ENCODE measurements around the gene CYP4F22.
"Not testable (repeated sequence)": the region's sequence is repeated elsewhere in the genome, so short reads cannot be mapped to it uniquely, and the experiment has no call there.

CYP4F22 gene

DNA sequence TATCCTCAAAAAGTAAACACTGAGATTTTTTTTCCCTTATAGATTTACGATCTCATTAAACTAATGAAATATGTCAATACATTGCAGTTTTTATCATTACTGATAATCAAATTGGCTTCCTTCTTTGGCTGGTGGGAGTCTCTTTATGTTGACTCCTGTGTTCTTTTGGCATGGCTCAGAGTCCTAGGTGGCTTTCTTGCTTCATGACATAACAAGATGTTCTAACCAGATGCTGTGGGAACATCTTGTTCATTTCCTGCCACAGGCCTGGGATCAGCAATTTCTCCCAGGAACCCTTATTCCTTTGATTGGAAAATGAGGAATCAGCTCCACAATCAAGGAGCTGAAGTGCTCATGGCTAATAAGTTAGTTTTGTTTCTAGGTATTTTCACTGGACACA is 13.2 kb upstream of the CYP4F22 start:
- no peak for DNase-seq (ENCODE audit: low spot score)

DNA sequence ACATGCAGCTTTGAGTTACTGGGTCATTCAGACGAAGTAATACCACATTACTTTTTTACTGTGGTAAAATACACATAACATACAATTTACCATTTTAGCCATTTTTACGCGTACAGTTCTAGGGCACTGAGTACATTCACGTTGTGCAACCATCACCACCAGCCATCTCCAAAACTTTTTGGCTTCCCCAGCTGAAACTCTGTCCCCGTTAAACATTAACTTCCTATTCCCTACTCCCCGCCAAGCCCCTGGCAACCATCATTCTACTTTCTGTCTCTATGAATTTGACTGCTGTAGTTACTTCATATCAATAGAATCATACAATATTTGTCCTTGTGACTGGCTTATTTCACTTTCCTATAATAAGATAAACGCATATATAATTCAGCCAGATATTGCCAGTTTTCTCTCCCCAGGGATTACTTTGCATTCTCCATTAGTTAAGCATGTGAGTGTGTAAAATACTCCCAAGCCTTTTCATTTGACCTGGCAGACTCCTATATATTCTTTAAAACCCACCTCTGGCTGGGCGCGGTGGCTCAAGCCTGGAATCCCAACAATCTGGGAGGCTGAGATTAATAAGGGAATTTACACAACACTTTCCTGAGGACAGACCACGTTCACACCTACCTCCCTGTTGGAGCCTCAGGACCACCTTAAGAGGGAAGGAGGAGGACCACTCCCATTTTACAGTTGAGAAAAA is 10.0 kb upstream of the CYP4F22 start:
- no peak for DNase-seq (ENCODE audit: low spot score)

DNA sequence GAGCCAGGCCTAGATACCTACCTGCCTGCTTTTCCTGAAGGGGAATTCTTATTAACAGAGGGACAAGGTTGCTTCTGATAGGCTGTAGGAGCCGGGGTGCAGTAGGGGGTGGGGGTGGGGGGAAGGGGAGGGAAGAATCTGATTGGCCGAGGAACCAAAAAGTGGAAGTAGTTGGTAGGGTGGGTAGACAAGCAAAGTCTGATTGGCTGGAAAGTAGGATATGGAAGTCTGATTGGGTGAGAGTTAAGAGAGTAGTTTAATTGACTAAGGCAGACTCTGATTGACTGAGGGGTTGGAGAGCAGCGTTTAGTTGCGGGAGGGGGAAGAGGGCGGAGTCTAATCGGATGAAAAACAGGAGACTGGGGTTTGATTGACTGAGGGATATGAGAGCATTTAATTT is 9.4 kb upstream of the CYP4F22 start:
- peak; percentile 37 for DNase-seq (ENCODE audit: low spot score)

DNA sequence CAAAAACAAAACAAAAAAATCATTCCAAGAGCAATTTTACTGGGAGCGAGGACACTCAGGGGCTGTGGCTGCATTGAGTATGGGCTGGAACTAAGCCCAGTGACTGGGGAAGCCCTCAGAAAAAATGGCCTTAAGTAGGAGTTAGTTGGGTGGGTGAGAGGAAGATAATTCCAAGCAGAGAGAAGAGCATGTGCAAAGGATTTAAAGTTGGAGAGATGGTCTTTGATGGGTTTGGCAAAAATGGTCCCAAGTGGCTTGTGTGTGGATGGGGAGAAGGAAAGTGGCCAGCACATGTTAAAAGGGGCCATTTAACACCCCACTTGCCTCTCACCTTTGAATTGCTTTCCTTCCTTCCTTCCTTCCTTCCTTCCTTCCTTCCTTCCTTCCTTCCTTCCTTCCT is 6.7 kb upstream of the CYP4F22 start:
- no peak for DNase-seq (ENCODE audit: low spot score)

DNA sequence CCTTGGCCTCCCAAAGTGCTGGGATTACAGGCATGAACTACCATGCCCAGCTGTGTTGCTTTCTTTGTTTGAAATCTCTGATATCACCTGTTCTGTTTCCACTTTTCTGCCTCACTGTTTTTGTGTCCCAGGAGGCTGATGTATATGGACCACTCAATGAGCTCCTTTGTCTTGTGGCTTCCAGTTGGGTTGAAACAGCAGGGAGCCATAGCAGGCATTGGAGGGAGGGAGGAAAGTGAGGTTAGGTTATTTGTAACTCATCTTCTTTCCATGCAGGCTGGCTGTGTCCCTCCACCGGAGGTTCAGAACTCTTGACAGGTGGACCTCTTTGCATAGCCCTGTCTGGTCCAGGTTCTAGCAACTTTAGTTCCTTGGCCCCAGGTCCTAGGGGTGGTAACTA is 6.1 kb upstream of the CYP4F22 start:
- no peak for DNase-seq (ENCODE audit: low spot score)

DNA sequence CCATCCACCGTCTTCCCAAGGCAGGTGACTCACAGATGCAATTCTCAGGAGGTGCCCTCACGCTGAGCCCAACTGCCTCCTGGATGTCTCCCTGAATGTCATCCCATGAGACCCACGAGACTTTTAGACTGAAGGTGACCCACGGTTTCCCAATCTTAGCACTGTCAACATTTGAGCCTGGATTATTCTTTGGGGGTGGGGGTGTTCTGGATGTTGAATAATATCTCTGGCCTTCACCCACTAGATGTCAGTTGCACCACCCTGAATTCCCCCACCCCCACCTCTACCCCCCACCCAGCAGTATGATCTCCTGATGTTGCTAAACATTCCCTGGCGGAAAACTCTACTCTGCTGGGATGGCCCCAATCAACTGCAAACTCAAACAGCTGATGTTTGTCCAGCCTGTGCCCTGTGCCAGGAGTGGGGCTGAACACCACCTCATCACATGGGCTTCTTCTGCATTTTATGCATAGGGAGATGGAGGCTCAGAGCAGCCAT is 2.2 kb upstream of the CYP4F22 start:
- DNase-seq (ENCODE audit: low spot score) = no peak

DNA sequence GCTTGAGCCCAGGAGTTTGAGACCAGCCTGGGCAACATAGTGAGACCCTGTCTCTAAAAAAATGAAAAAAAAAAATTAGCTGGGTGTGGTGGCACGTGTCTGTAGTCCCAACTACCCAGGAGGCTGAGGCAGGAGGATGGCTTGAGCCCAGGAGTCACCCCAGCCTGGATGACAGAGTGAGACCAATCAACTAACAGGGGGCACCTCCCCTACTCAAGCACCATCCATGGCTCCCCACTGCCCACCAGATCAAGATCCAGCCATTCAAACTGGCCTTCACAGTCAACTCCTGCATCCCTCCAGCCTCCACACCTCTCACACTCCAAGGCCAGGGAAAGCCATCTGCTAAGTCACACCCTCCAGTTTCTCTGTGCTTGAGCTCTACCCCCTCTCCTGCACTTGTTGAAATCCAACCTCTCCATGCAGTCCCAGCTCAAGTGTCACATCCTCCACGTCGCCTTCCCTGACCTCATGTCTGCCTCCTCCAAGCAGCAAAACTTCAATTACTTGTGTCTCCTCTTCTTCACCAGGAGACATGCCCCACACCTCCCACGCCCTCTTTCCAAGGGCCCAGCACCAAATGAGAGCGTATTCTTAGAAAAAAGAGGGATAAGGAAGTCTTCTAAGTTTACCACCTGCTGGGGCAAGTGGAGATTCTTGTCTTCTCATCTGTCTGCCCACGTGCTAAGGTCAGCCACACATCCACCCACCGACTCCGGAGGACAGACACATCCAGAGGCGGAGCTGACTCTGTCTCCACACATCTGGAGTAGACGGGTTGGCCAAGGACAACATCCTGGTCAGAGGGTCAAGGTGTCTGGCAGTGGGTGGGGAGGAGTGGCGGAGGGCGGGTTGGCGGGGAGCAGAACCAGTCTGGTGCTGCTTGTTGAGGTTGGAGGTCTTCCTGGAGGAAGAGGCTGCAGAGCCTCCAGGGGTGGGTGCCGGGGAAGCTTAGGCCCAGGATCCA is 974 bp upstream of the CYP4F22 start:
- DNase-seq (ENCODE audit: low spot score) = no peak

DNA sequence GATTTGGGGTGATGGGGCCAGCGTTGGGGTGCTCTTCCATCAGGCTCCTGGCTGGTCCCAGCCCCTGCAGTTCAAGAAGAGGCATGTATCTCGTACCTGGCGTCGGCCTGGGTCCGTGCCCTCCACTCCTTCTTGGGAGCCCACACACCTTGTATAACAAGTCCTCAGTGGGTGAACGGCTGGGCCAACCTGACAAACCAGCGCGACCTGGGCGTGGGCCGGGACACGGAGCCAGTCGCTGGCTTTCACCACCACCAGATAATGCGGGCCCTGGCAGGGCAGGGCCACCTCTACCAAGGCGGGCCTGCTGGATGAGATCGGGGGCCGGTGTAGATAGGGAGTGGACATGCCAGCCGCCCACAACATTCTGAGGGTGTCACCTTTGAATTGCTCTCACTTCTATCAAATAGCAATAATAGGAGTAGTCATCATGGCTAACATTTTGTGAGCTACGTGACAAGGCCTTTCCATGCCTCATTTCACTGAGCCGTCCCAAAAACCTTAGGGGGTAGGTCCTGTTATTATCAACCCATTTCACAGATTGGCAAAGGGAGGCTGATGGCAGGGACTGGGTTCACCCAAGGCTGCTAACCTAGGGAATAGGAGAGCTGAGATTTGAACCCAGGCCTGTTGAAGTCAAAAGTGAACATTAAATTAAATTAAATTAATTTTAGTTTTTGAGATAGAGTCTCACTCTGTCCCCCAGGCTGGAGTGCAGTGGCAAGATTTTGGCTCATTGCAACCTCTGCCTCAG is 3.5 kb downstream of the CYP4F22 start:
- DNase-seq (ENCODE audit: low spot score) = no peak

DNA sequence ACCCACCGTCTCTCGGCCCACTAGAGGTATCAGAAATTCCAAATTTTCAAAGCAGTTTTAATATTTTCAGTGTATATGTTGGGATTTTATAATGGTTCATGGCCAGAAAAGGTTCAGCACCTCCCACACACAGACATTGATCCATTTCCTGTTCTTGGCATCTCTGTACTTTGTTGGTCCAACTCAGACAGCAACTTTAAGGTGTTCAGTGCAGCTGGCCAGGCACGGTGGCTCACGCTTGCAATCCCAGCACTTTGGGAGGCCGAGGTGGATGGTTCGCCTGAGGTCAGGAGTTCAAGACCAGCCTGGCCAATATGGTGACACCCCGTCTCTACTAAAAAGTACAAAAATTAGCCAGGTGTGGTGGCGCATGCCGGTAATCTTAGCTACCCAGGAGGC is 6.9 kb downstream of the CYP4F22 start:
- DNase-seq (ENCODE audit: low spot score) = not testable (repeated sequence)

DNA sequence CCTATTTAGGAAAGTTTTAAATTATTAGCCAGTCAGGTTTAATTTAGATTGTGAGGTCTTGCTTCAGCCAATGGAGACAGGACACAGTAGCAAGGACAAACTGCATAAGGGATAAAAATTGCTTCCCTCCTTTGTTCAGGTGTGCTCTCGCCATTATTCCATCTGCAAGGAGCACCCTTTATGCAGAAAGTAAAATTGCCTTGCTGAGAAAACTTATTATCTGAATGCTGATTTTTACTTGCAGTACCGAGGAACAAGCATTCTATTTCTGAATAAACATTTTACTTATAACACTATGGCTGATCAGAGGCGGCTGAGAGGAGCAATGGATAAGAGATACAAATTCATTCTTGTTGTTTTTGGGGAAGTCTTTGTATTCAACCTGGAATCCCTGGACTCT is 8.0 kb downstream of the CYP4F22 start:
- DNase-seq (ENCODE audit: low spot score) = no peak

DNA sequence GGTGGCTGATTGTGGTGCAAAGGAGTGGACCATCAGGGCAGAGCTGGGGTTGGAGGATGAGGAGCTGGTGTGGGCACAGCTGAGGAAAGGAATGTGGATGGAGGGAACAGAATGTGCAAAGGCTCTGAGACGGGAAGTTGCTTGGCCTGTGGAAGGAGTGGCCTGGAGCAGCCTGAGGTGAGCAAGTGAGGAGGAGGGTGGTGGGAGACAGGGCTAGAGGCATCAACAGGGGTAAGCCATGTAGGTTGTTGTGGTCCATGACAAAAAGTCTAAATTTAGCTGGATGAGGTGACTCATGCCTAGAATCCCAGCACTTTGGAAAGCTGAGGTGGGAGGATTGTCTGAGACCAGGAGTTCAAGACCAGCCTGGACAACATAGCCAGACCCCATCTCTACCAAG is 9.5 kb downstream of the CYP4F22 start:
- DNase-seq (ENCODE audit: low spot score) = no peak

DNA sequence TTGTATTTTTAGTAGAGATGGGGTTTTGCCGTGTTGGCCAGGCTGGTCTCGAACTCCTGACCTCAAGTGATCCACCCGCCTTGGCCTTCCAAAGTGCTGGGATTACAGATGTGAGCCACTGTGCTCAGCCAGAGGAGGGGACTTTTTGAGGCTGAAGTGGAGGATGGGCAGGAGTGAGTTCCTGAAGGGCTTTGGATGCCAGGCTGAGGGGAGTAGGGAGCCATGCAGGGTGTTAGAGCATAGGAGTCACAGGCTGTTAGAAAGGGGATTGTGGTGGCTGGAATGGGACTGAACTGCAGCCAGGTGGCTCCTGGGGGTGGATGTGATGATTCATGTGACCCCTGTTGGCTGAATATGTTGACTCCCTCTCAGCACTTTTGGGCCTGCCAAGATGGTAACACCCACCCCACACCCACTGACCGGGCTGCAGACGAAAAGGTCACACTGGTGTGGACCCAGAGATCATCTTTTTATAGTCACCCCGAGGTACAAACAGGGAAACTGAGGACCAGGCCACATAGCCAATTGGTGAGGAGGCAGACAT is 11.2 kb downstream of the CYP4F22 start:
- DNase-seq (ENCODE audit: low spot score) = no peak

DNA sequence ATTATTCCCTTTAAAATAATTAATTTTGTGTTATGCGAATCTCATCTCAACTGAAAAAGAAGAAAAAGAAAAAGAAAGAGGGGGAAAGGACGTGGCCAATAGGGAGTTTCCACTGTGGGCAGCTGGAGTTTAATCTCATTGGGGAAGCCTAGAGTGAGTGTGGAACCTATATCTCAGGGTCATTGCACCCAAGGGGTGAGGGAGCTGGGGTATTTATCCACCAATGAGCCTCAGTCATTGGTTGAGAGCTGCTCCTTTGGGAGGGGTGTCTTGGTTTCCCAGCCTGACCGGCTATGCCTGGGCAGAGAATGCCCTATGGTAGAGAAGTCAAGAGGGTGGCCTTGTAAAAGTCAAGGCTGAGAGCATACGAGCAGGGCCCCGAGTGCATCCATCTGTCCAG is 16.5 kb downstream of the CYP4F22 start:
- DNase-seq (ENCODE audit: low spot score) = no peak

DNA sequence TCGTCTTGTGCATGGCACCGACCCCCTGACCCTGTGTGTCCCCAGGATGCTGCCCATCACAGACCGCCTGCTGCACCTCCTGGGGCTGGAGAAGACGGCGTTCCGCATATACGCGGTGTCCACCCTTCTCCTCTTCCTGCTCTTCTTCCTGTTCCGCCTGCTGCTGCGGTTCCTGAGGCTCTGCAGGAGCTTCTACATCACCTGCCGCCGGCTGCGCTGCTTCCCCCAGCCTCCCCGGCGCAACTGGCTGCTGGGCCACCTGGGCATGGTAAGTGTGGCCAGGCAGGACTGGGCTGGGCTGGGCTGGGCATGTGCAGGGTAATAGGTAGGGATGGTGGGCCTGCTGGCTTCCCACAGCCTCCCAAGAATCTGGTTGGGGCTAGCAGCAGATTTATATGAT is 17.0 kb downstream of the CYP4F22 start:
- DNase-seq (ENCODE audit: low spot score) = no peak

DNA sequence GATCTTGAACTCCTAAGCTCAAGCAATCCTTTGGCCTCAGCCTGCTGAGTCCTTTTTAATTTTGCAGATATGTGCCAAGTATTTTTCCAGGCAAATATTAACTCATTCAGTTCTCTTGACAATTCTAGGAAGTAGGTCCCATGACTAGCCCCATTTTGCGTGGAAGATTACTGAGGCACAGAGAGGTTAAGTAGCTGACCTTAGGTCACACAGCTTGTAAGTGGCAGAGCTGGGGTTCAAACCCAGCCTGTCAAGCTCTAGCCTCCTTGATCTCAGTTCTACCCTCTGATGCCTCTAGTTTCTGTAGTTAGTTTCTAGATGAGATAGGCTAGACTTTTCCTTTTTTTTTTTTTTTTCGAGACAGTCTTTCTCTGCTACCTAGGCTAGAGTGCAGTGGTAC is 18.1 kb downstream of the CYP4F22 start:
- no peak for DNase-seq (ENCODE audit: low spot score)

DNA sequence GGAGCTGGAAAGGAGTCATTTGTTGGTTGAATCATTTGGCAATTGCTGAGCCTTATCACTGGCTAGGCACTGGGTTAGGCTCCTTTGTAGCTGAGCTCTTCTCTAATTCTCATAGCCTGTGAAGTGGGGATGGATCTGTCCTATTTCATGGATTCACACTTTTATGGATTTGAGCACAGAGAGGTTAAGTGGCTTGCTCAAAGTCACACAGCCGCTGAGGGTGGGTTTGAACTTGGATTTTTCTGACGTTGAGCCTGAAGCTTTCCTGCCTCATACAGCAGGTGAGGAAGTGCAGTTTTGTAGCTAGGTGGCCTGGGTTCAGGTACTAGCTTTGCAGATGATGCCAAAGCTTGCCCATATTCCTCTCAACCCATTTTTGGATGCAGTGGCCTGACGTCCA is 19.4 kb downstream of the CYP4F22 start:
- DNase-seq (ENCODE audit: low spot score) = no peak

DNA sequence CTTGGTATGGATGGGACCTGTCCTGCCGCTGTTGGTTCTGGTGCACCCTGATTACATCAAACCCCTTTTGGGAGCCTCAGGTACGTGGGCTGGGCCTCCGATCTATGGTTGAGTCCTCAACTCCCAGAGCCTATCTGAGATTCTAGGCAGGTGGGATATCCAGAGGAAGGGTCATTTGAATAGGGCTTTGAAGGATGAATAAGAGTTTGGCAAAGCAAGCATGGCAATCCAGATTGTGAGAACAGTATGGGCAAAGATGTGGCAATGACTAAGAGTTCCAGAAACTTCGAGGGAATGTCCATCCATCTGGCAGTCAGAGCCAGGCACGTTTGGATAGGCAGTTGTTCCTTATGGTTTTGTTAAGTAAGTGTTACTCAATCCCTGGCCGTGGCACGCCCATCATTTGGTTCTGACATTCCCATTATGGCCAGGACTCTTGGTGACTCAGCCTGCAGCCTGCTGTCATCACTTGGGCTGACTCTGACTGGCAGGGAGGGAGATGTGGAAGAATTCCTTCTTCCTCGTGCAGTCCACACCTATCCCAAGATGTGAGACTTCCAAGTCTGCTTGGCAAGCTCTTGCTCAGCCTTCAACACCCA is 21.5 kb downstream of the CYP4F22 start:
- DNase-seq (ENCODE audit: low spot score) = no peak

DNA sequence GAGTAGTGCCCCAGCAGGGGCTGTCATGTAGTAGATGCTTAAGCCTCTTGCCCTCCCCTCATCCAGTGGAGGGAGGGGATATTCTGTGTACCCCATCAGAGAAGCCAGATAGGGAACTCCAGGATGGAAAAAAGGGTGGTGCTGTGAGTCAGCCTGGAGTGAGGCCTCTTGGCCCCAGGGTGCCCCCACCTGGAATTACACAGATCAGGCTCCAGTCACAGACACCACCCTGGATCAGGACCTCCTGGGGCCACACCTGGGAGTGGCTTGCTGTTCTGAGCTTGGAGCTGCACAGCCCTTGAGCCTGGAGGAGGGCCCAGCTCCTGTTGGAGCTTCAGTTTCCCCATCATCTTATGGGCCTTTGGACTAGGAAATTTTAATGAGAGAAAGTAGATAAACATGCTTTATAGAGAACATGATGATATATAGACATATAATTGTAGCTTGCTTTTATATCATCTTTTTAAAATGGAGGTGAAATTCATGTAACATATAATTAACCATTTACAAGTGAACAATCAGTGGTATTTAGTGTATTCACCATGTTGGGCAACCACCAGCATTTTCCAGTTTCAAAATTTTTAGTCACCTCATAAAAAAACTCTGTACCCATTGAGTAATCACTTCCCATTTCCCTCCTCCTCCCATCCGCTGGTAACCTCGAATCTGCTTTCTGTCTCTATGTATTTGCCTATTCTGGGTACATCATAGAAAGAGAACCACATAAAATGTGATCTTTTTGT is 24.6 kb downstream of the CYP4F22 start:
- DNase-seq (ENCODE audit: low spot score) = no peak

DNA sequence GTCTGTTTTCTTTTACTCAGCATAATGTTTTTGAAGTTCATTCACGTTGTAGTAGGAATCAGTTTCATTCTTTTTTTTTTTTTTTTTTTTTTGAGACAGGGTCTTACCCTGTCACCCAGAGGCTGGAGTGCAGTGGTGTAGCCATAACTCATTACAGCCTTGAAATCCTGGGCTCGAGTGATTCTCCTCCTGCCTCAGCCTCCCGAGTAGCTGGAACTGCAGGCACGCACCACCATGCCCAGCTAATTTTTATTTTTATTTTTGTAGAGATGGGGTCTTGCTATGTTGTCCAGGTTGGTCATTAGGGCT is 25.2 kb downstream of the CYP4F22 start:
- not testable (repeated sequence) for DNase-seq (ENCODE audit: low spot score)

DNA sequence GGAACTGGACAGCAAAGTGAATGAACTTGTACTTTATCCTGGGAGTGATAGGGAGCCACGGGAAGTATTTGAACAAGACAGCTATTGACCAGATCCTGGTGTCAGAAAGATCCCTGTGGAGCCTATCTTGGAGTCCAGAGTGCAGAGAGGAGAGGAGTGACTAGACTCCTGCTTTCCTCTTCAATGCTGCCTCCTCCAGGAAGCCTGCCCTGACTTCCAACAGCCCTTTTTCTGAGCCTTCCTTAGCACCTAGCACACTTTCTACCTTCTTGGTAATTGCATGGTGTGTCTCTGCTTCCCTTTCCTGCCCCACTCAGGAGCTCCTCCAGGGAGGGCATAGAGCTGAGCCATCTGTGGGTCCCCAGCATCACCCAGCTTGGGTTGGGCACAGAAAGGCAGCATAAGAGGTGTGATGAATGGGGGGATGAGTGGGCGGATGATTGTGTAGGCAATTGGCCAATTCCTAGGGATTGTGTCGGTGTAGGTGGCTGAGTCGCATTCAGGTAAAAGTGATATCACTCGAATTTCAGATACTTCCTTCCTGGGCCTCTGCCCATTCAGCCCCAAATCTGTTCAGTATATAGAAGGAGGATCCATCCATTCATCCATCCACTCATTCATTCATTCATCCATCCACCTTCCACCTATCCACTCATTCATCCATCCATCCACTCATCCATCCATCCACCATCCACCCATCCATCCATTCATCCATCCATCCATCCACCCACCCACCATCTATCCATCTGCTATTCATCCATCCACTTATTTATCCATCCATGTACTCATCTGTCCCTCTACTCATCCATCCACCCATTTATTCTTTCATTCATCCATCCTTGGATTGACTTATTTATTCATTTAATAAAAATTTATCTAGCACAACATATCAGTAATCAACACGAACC is 26.9 kb downstream of the CYP4F22 start:
- DNase-seq (ENCODE audit: low spot score) = no peak
